Activated naive CD4-positive, alpha-beta T cell treated with Interleukin-2 at 50 U/mL for 16 hours (primary cell): ENCODE results near the gene RPL31.

Experiments used
- DNase-seq: peaks from one replicate; pipeline ENCODE4 v3.0.0-alpha.2; 2020

The RPL31 gene

GRCh38 chr2:101001691-101002561, at the start of gene RPL31:
RPL31 (plus strand) TSS chr2:101002289; CDS start chr2:101002702, 413 bp downstream.
- peak; percentile 97 for DNase-seq

GRCh38 chr2:100952512-100952911, 49.6 kb upstream of the RPL31 start:
- DNase-seq = no peak

- no peak for DNase-seq
These were observed 48.6 kb upstream of the RPL31 start for GRCh38 chr2:100953406-100954043.

GRCh38 chr2:100954044-100954420, 48.1 kb upstream of the RPL31 start:
- no peak for DNase-seq

GRCh38 chr2:100955226-100955625, 46.9 kb upstream of the RPL31 start:
- no peak for DNase-seq

GRCh38 chr2:100956081-100956480, 46.0 kb upstream of the RPL31 start:
- DNase-seq = no peak

- DNase-seq = no peak
These were observed 44.0 kb upstream of the RPL31 start for GRCh38 chr2:100957996-100958653.

- no peak for DNase-seq
These were observed 42.7 kb upstream of the RPL31 start for GRCh38 chr2:100959225-100959880.

- no peak for DNase-seq
These were observed 41.4 kb upstream of the RPL31 start for GRCh38 chr2:100960688-100961087.

- DNase-seq = no peak
These were observed 39.6 kb upstream of the RPL31 start for GRCh38 chr2:100962366-100963025.

GRCh38 chr2:100963026-100963375, 39.1 kb upstream of the RPL31 start:
- no peak for DNase-seq

- DNase-seq = no peak
These were observed 37.9 kb upstream of the RPL31 start for GRCh38 chr2:100964222-100964621.

GRCh38 chr2:100964681-100965169, 37.4 kb upstream of the RPL31 start:
- no peak for DNase-seq

- no peak for DNase-seq
These were observed 36.5 kb upstream of the RPL31 start for GRCh38 chr2:100965596-100965995.

GRCh38 chr2:100967716-100968115, 34.4 kb upstream of the RPL31 start:
- DNase-seq = no peak

- DNase-seq = no peak
These were observed 33.6 kb upstream of the RPL31 start for GRCh38 chr2:100968146-100969145.

GRCh38 chr2:100969998-100970397, 32.1 kb upstream of the RPL31 start:
- no peak for DNase-seq

- no peak for DNase-seq
These were observed 30.9 kb upstream of the RPL31 start for GRCh38 chr2:100971221-100971620.

GRCh38 chr2:100972452-100972851, 29.6 kb upstream of the RPL31 start:
- DNase-seq = no peak

- DNase-seq = no peak
These were observed 27.2 kb upstream of the RPL31 start for GRCh38 chr2:100974712-100975520.

GRCh38 chr2:100975521-100975785, 26.6 kb upstream of the RPL31 start:
- no peak for DNase-seq
